GM12875 (cell line): ENCODE data around the gene KCTD13.
"Not testable (repeated sequence)": the region's sequence is repeated elsewhere in the genome, so short reads cannot be mapped to it uniquely, and the experiment has no call there.

ENCODE experiments used
- H3K4me3 ChIP-seq: one replicate; pipeline ENCODE4 v1.5.1; 2011; ENCODE audit warnings: low read depth, low read length, control low read depth
- CTCF ChIP-seq: IDR thresholded peaks from 2 replicates; pipeline ENCODE4 v1.5.1; 2011; ENCODE audit warnings: low read depth, mild to moderate bottlenecking, control low read depth, inconsistent platforms, low read length, moderate library complexity, borderline replicate concordance; ENCODE audit not compliant: insufficient read depth

The KCTD13 gene

GRCh38 chr16:29891525-29892457, 34.2 kb downstream of the KCTD13 start:
- no peak for TF ChIP-seq CTCF
- no peak overlapping the region for H3K4me3 ChIP-seq

DNA sequence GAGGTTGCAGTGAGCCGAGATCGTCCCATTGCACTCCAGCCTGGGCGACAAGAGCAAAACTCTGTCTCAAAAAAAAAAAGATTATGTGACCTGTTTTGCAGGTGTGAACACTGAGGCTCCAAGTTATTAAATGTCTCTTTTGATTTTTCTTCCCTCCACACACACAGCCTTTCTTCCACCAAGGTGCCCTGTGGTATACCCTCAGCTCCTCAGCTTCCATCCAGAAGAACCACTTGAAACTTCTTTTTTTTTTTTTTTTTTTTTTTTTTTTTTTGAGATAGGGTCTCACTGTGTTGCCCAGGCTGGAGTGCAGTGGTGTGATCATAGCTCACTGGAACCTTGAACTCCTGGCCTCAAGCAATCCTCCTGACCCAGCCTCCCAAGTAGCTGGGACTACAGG, 36.7 kb downstream of the KCTD13 start:
- not testable (repeated sequence) for H3K4me3 ChIP-seq

DNA sequence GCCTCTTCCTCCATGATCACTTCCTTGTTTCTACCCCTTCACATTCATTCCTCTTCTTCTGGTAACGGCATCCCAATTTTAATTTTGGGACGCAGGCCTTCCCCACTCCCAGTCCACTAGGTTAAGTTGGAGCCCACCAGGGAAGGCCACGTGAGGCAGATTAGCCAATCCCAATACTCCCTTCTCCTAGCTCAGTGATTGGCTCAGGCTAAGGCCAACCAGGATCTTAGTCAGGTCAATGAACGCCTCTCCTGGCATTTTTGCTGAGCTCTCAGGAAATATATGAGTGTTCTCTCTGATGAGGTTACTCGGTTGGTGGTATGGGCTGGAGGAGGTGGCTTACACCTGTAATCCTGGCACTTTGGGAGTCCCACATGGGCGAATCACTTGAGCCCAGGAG, 42.0 kb downstream of the KCTD13 start:
- no peak overlapping the region for H3K4me3 ChIP-seq
- TF ChIP-seq CTCF = no peak

DNA sequence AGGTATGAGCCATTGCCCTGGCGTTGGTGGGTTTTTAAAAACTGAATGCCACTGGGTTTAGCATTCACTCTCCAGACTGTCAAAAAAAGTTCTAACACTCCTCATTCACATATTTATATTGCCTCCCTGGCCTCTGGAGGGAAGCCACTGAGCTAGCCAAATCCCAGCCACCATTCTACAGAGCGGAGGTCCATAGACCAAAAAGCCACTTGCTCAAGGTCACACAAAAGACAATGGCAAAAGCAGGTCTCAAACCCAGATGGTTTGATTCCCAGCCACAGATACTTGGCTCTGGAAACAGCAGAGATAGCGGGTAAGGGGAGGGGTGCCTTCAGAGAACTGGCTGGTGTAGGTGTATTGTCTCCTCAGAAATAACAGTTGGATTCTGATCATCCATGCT, 45.0 kb downstream of the KCTD13 start:
- no peak overlapping the region for H3K4me3 ChIP-seq
- TF ChIP-seq CTCF = no peak

DNA sequence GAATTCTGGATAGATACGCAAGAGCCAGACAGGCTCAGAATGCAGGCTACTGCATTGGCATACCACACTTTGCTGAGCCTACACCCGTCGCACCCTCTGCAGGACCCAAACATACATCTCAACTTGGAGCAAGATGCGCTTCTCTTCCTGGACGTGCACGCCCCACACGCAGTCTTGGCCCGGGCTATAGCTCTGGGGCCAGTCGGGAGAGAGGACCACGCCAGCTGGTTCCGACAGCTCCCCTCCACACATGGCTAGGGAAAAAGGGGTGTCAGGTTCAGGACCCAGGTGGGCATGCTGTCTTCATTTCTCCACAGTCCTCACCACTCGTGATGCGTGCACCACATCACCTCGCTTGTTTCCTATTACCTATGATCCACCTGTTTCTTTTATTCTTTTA, 47.9 kb downstream of the KCTD13 start:
- no peak overlapping the region for H3K4me3 ChIP-seq
- no peak for TF ChIP-seq CTCF

DNA sequence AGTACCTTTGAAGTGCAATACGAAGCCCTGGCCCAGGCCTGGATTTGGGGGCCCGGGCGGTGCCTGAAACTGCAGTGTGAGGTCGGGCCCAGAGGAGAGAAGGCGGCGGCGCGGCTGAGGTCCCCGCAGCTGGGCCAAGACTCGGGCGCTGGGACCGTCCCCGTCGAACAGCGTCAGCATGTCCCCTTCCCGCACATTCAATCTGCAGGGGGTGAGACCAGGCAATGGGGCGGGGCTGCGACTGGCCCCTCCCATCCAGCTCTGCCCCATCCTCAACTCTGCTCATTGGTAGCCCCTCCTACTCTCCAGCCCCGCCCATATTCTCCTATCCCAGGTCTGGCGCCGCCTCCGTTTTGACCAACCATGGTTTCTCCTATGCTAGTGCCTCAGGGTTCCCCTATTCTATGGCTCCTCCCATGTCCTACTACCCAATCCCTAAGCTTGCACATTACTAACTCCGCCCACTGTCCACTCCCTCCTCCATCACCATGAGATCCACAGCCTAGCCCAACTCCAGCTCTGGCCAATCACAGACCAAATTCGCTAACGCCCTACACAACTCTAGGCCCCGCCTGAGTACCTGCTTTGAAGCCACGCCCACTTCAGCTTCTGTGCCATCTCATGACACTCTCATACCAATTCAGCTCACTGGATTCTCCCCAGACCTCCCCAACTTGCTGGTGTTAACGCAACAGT, 48.6 kb downstream of the KCTD13 start:
- H3K4me3 ChIP-seq = no peak overlapping the region
- TF ChIP-seq CTCF = no peak

DNA sequence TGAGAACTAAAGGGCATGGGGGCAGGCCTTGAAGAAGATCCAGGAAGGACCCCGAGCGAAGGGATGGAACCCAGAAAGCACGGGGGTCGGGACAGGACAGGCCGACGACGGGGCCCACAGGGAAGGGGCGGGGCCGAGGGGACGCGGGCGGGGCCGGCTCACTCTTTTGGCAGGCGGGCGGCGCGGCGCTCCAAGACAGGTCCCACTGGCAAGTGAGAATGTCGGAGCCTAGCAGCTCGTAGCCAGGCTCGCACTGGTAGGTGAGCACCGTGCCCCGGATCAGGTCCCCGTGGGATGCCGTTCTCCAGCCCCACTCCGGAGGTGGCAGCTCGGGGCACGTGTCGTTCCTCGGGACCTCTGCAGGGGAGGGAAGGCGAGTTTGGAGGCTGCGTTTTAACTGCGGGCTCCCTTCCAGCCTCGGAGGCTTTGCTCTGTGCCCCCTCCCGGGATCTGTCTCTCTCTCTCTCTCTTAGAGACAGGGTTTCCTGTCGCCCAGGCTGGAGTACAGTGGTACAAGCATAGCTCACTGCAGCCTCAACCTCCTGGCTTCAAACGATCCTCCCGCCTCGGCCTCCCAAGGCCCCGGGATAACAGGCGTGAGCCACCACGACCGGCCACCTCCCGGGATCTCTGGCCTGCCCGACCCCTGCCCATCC, 49.3 kb downstream of the KCTD13 start:
- H3K4me3 ChIP-seq = no peak overlapping the region
- no peak for TF ChIP-seq CTCF
